Prostate gland (tissue), 2 donors: ENCODE measurements around the gene TMEM231. TPM values are rescaled to one million over a fixed set of nuclear protein-coding genes. Genes with fewer than 3 reads are reported as not detected.
A peak's percentile ranks its signal among the peaks of the same experiment; 100 is the strongest.

Source experiments
- DNase-seq: peaks from one replicate; pipeline ENCODE4 v3.0.0-alpha.2; 2019; ENCODE audit warnings: low spot score
- H3K27ac ChIP-seq, 2 donors: fragments of 200-600 bp; sonication (generic); 2 replicates each; pipeline ENCODE4 v1.5.1; 2017 to 2019
- H3K27me3 ChIP-seq: fragments of 200-600 bp; sonication (generic); replicated peaks from 2 replicates; pipeline ENCODE4 v1.5.1; 2019; ENCODE audit not compliant: insufficient read depth
- H3K36me3 ChIP-seq, 2 donors: fragments of 200-600 bp; sonication (generic); 1 replicate in 1 of 2; 2 replicates in 1 of 2; pipeline versions ENCODE4 v1.5.1 to v1.8.1; 2017 to 2019
- H3K4me1 ChIP-seq: fragments of 200-600 bp; sonication (generic); replicated peaks from 2 replicates; pipeline ENCODE4 v1.5.1; 2019
- H3K4me3 ChIP-seq, 2 donors: fragments of 200-600 bp; sonication (generic); 2 replicates each; pipeline ENCODE4 v1.5.1; 2017 to 2019
- H3K9me3 ChIP-seq: fragments of 200-600 bp; sonication (generic); 2 replicates; pipeline ENCODE4 v1.5.1; 2017
- CTCF ChIP-seq, 4 experiments: fragments of 200-600 bp in 2 of 4; fragments of 450-650 bp in 2 of 4; sonication (generic) in 2 of 4; IDR thresholded peaks; 1 replicate in 3 of 4; 2 replicates in 1 of 4; pipeline ENCODE4 v1.5.1; 2016 to 2019; ENCODE audit warnings: antibody characterized with exemption in 4 of 4, mild to moderate bottlenecking in 2 of 4, moderate library complexity in 2 of 4
- POLR2A ChIP-seq: fragments of 450-650 bp; IDR thresholded peaks from one replicate; pipeline ENCODE4 v1.6.1; 2016; ENCODE audit warnings: antibody characterized with exemption, mild to moderate bottlenecking
- POLR2AphosphoS5 ChIP-seq: sonication (generic); formaldehyde crosslinking; IDR thresholded peaks from one replicate; pipeline ENCODE4 v1.6.1; 2017; ENCODE audit warnings: antibody characterized with exemption
- WGBS: methylation state at CpG from one replicate; pipeline ENCODE4 v1.1.5; 2018; 5-methylcytosine and 5-hydroxymethylcytosine counted together
- intact Hi-C: fragments of 100-400 bp; cut with DNase I; formaldehyde crosslinking; loops from one replicate; pipeline ENCODE4 v1.14.2; 2022
- total RNA-seq, 2 donors: library from RNA; depleted of rRNA; stranded (reverse); fragments of >200 nt; gene quantifications; one replicate each; pipeline ENCODE4 v1.1.0, GENCODE V29; 2016

Gene TMEM231
- total RNA-seq = 10 to 100 TPM in 1 of 2 donors, 1 to 10 TPM in 1; 7.7 to 17.2 TPM

DNA sequence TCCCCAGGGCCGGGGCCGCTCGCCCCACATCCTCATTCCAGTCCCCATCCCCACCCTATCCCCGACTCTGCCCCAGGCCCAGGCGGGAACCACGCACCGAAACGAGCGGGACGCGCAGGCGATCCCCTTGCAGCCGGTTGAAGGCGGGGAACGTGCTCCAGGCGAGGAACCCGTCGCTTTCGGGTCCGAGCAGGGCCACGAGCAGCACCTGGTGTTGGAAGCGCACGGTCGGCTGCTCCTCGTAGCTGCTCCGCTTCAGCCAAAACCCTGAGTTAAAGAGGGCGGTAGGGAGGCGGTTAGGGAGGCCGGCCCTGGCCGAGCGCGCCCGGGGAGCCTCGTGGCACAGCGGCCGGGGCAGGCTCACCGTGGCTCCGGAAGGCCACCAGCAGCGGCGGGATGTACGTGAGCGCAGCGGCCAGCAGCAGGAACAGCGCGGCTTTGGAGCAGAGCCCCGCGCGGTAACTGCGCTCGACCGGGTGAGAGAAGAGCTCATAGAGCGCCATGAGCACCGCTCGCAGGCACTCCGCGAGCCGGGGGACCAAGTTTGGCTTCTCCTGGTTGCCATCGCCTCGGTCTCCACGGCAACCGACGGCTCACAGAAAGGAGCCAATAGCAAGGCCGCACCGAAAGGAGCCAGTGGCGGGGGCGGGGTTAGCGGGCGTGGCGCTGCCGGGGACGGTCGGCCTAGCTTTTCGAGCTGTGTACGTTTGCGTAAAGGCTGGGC, at the start of gene TMEM231:
TMEM231 (minus strand) TSS at position 546 of the 724 bp plus-strand sequence; CDS start at position 503, 43 bp downstream.
- intact Hi-C loops = no loop called here
- DNase-seq = peak; percentile 98
- 0% methylated on average over 72 of the region's 75 CpGs for WGBS
- Histone ChIP-seq H3K36me3 (no peaks in the 10 kb centered on the region), H3K27ac (peak within 1 kb of the TSS; percentile 74 to 83), H3K9me3 (no peaks in the 10 kb centered on the region), H3K27me3 (no peaks in the 10 kb centered on the region), H3K4me3 (peak within 1 kb of the TSS; percentile 45 to 60), H3K4me1 (no peaks in the 10 kb centered on the region)
- TF ChIP-seq POLR2AphosphoS5 (peak; percentile 89), POLR2A (peak; percentile 52), CTCF (IDR thresholded peaks at IDR 0.05) (peak in 1 of 4 experiments; percentile 23)

- no peak for TF ChIP-seq POLR2A
- no peak for TF ChIP-seq POLR2AphosphoS5
- no peak for TF ChIP-seq CTCF (IDR thresholded peaks at IDR 0.05)
- H3K27me3 ChIP-seq = no peaks in the 10 kb centered on the region
- no peak overlapping the region for H3K27ac ChIP-seq
- WGBS = 64% methylated on average over 4 of the region's 4 CpGs
- H3K36me3 ChIP-seq = no peaks in the 10 kb centered on the region
- no peak for DNase-seq
- H3K4me1 ChIP-seq = no peaks in the 10 kb centered on the region
- no peaks in the 10 kb centered on the region for H3K9me3 ChIP-seq
- intact Hi-C loops = no loop called here
- H3K4me3 ChIP-seq = no peak overlapping the region
Measured at GRCh38 chr16:75603241-75603640, 47.2 kb upstream of the TMEM231 start.

- no peaks in the 10 kb centered on the region for H3K4me1 ChIP-seq
- TF ChIP-seq POLR2A (no peak), POLR2AphosphoS5 (peak; percentile 71)
- no peaks in the 10 kb centered on the region for H3K36me3 ChIP-seq
- no peaks in the 10 kb centered on the region for H3K9me3 ChIP-seq
- 59% methylated on average over 6 of the region's 6 CpGs for WGBS
- no peak overlapping the region for H3K4me3 ChIP-seq
- DNase-seq = peak; percentile 10
- intact Hi-C loops = no loop called here
- H3K27me3 ChIP-seq = no peaks in the 10 kb centered on the region
- H3K27ac ChIP-seq = peak overlapping the region; percentile 69 to 80
Measured at GRCh38 chr16:75599452-75600277, 43.6 kb upstream of the TMEM231 start.

DNA sequence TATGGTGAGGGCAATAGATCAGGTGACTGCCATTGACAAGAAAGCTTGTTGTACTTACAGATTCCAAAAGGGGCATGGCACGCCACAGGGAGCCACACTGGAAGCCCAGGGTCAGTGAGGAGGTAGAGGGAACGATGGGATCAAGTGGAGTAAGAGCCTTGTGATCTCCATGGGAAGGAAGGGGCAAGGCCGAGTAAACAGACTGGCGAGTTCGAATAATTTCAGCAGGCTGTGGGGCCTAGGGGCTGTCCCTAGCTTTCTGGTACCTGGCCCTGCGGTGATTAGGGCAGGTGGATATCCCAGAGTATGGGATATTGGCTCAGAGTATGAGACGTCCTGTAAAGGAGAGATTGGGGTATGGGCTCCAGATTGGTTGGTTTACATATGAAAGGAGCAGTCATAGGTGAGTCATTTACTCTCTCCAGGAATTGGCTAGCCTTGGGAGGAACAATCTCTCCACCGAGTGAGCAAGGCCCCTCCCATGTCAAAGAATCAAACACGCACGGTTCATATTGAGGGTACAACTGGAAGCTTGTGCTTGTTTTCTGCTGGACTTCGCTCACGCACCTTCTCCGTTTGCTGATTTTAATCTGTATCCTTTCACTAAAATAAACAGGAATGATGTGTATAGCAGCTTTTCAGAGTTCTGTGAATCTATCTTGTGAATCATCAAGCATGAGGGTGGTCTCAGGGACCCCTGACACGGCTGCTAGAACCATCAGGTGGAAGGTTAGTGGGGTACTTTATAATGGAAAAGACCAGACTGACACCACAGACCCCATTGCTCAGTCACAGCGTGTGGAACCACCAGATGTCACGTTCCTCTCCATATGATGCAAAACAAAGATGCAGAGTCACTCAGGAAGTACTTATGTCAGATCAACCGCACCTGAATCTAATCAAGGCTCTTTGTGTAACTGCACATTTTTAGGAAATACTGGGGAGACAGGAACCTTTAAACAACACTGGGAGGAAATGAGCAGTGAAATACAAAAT, 38.1 kb upstream of the TMEM231 start:
- DNase-seq = no peak
- WGBS = 65% methylated on average over 17 of the region's 17 CpGs
- no peak overlapping the region for H3K4me3 ChIP-seq
- H3K27me3 ChIP-seq = no peaks in the 10 kb centered on the region
- H3K9me3 ChIP-seq = no peaks in the 10 kb centered on the region
- H3K36me3 ChIP-seq = no peaks in the 10 kb centered on the region
- intact Hi-C loops = no loop called here
- H3K4me1 ChIP-seq = no peaks in the 10 kb centered on the region
- no peak for TF ChIP-seq CTCF (IDR thresholded peaks at IDR 0.05)
- TF ChIP-seq POLR2A = no peak
- no peak for TF ChIP-seq POLR2AphosphoS5
- no peak overlapping the region for H3K27ac ChIP-seq
